Peyer's patch (tissue), 4 donors: ENCODE data around the gene MKNK2. TPM values are rescaled to one million over a fixed set of nuclear protein-coding genes. Genes with fewer than 3 reads are reported as not detected.
A peak's percentile ranks its signal among the peaks of the same experiment; 100 is the strongest.

Experiments
- DNase-seq, 3 donors: peaks; one replicate each; pipeline ENCODE4 v3.0.0-alpha.2; 2017 to 2019
- H3K27ac ChIP-seq, 4 donors: fragments of 200-600 bp; sonication (generic); one replicate each; pipeline ENCODE4 v1.5.1; 2016 to 2019
- H3K27me3 ChIP-seq, 2 donors: fragments of 200-600 bp; sonication (generic); one replicate each; pipeline ENCODE4 v1.5.1; 2019
- H3K36me3 ChIP-seq, 3 donors: fragments of 200-600 bp; sonication (generic); one replicate each; pipeline ENCODE4 v1.5.1; 2016 to 2019
- H3K4me1 ChIP-seq, 4 donors: fragments of 200-600 bp; sonication (generic); one replicate each; pipeline ENCODE4 v1.5.1; 2016 to 2019
- H3K4me3 ChIP-seq, 4 donors: fragments of 200-600 bp; sonication (generic); 1 replicate in 3 of 4; 2 replicates in 1 of 4; pipeline ENCODE4 v1.5.1; 2016 to 2019; ENCODE audit warnings: mild to moderate bottlenecking in 1 of 4
- H3K9me3 ChIP-seq, 4 donors: fragments of 200-600 bp; sonication (generic); one replicate each; pipeline ENCODE4 v1.5.1; 2016 to 2019; ENCODE audit warnings: mild to moderate bottlenecking in 1 of 4
- CTCF ChIP-seq, 6 experiments: fragments of 450-650 bp in 4 of 6; fragments of 200-600 bp in 2 of 6; sonication (generic) in 1 of 6; IDR thresholded peaks; one replicate each; pipeline ENCODE4 v1.5.1; 2017 to 2019; ENCODE audit warnings: antibody characterized with exemption in 6 of 6, mild to moderate bottlenecking in 3 of 6, moderate library complexity in 1 of 6
- POLR2A ChIP-seq, 2 donors: fragments of 450-650 bp; IDR thresholded peaks; one replicate each; pipeline ENCODE4 v1.5.1; 2017; ENCODE audit warnings: antibody characterized with exemption in 2 of 2, mild to moderate bottlenecking in 2 of 2, moderate library complexity in 2 of 2
- total RNA-seq, 4 donors: library from RNA; depleted of rRNA; stranded (reverse); fragments of >200 nt; gene quantifications; one replicate each; pipeline ENCODE4 v1.1.0, GENCODE V29; 2016

MKNK2 gene
- total RNA-seq, 4 donors from 2014 or later = 119 to 253 (median 192) TPM

DNA sequence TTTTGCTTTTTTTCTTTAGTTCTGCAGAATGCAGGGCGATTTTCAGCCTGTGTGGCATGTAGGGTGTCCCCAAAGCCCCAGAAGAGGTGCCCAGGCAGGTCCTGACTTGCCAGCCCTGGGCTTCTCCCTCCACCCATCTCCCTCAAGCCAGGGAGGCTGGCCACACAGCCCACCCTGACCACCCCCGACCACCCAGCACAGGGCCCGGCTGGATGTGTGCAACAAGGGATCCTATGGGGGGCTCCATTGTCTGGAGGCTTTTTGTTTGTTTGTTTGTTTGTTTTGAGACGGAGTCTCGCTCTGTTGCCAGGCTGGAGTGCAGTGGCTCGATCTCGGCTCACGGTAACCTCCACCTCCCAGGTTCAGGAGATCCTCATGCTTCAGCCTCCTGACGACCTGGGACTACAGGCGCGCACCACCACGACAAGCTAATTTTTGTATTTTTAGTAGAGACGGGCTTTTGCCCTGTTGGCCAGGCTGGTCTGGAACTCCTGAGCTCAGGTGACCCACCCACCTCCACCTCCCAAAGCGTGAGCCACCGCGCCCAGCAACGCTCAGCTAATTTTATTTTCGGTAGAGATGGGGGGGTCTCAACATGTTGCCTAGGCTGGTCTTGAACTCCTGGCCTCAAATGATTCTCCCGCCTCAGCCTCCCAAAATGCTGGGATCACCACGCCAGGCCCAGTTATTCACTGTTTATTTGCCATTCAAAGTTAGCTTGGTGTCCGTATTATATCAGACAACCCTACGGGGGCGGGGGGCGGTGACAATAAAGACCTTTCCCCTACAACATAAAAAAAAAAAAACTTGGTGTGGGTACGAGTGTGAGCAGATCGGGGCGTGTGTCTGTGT is 7.8 kb upstream of the MKNK2 start:
- Histone ChIP-seq H3K9me3 (no peaks in the 10 kb centered on the region), H3K4me3 (peak overlapping the region in 1 of 4 donors; percentile 70), H3K36me3 (no peaks in the 10 kb centered on the region), H3K27me3 (no peaks in the 10 kb centered on the region), H3K4me1 (peaks cover 4 to 82% (median 53%) of the 10 kb centered on the region in 4 donors), H3K27ac (peak overlapping the region; percentile 99 to 100 (median 100))
- no peak for TF ChIP-seq POLR2A (IDR thresholded peaks at IDR 0.05)
- TF ChIP-seq CTCF (IDR thresholded peaks at IDR 0.05) = no peak
- no peak for DNase-seq

DNA sequence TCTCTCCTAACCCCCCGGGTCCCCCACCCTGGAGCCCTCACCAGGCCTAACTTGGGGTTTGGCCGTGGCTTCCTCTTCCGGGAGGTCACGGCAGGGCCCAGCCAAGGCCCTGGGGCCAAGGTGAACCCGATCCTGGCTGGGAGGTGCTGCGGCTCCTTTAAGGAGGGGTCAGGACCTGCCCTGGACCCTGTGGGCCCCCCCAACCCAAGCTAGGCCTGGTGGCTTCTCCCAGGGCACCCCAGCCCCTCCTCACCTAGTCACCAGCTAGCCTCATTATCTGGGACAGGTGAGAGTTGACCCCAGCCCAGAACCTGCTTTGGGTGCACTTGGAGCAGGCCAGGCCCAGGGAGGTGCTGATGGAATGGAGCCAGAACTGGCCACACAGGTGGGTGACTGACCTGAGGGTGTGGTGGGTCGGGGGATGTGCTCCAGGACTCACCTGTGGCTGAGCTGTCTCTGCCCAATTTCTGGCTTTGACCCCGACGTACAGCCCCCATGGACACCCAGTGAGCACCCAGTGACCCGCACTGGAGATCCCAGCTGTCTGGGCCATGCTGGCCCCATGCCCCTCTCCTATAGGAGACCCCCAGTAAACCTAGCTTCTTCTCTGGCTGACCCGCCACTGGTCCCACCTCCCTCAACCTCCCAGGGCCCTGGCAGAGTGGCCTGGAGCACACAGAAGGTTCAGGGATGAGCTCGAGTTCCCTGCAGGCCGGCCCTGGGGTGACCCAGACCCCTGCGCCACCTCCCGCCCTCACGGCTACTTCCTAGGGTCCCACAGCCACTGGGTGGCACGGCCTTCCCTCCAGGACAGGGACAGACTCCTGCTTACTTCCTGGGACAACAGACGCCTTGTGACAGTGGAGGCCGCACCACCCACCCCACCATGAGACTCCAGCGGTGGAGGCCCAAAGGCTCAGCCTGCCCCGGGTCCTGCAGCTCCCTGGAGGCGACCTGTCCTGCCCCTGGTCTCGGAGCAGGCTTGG is 6.7 kb upstream of the MKNK2 start:
- H3K27ac ChIP-seq = peak overlapping the region; percentile 89 to 100 (median 99)
- no peaks in the 10 kb centered on the region for H3K9me3 ChIP-seq
- TF ChIP-seq CTCF (IDR thresholded peaks at IDR 0.05) (no peak), POLR2A (IDR thresholded peaks at IDR 0.05) (no peak)
- H3K4me3 ChIP-seq = no peak overlapping the region
- no peaks in the 10 kb centered on the region for H3K27me3 ChIP-seq
- DNase-seq = no peak
- no peaks in the 10 kb centered on the region for H3K36me3 ChIP-seq
- peaks cover 4 to 82% (median 53%) of the 10 kb centered on the region in 4 donors for H3K4me1 ChIP-seq

DNA sequence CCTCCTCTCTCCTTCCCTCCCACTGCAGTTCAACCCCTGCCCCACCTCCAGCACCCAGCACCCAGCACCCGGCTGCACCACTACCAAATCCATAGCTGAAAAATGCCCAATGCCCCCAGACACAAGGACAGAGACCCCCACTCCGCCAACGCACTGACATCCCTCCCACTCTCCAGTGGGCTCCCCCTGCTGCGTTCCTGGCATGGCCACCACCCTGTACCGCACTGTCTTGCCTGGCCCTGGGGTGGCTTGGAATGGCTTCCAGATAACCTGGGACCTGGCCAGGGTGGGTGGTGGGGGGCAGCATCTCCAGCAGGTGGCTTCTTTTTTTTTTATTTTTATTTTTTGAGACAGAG is 5.8 kb upstream of the MKNK2 start:
- peaks cover 4 to 81% (median 53%) of the 10 kb centered on the region in 4 donors for H3K4me1 ChIP-seq
- peak overlapping the region; percentile 89 to 100 (median 99) for H3K27ac ChIP-seq
- H3K4me3 ChIP-seq = no peak overlapping the region
- no peak for DNase-seq
- no peaks in the 10 kb centered on the region for H3K9me3 ChIP-seq
- H3K27me3 ChIP-seq = no peaks in the 10 kb centered on the region
- no peaks in the 10 kb centered on the region for H3K36me3 ChIP-seq
- TF ChIP-seq CTCF (IDR thresholded peaks at IDR 0.05) = no peak

GRCh38 chr19:2055931-2056836 is 5.1 kb upstream of the MKNK2 start:
- H3K27ac ChIP-seq = peak overlapping the region; percentile 89 to 100 (median 99)
- peak overlapping the region; percentile 12 to 47 (median 24) for H3K4me3 ChIP-seq
- DNase-seq = peak in 2 of 3 donors; percentile 60 to 82
- H3K27me3 ChIP-seq = no peaks in the 10 kb centered on the region
- TF ChIP-seq CTCF (IDR thresholded peaks at IDR 0.05) = no peak
- no peak for TF ChIP-seq POLR2A (IDR thresholded peaks at IDR 0.05)
- no peaks in the 10 kb centered on the region for H3K9me3 ChIP-seq
- no peaks in the 10 kb centered on the region for H3K36me3 ChIP-seq
- H3K4me1 ChIP-seq = peaks cover 4 to 86% (median 58%) of the 10 kb centered on the region in 4 donors

- no peaks in the 10 kb centered on the region for H3K9me3 ChIP-seq
- no peak overlapping the region for H3K4me3 ChIP-seq
- TF ChIP-seq POLR2A (IDR thresholded peaks at IDR 0.05) (peak; percentile 14 to 55), CTCF (IDR thresholded peaks at IDR 0.05) (no peak)
- H3K36me3 ChIP-seq = no peaks in the 10 kb centered on the region
- peak overlapping the region; percentile 73 to 100 (median 94) for H3K27ac ChIP-seq
- H3K4me1 ChIP-seq = peaks cover 4 to 74% (median 49%) of the 10 kb centered on the region in 4 donors
- peak in 2 of 3 donors; percentile 79 to 81 for DNase-seq
- no peaks in the 10 kb centered on the region for H3K27me3 ChIP-seq
These were observed 3.7 kb upstream of the MKNK2 start for GRCh38 chr19:2054763-2055162.
